ENCODE measurements around the gene CIC. TPM values are rescaled to one million over a fixed set of nuclear protein-coding genes. Genes with fewer than 3 reads are reported as not detected.

The CIC gene
- total RNA-seq, 1 experiment from 2014 or later = 67.9 TPM

DNA sequence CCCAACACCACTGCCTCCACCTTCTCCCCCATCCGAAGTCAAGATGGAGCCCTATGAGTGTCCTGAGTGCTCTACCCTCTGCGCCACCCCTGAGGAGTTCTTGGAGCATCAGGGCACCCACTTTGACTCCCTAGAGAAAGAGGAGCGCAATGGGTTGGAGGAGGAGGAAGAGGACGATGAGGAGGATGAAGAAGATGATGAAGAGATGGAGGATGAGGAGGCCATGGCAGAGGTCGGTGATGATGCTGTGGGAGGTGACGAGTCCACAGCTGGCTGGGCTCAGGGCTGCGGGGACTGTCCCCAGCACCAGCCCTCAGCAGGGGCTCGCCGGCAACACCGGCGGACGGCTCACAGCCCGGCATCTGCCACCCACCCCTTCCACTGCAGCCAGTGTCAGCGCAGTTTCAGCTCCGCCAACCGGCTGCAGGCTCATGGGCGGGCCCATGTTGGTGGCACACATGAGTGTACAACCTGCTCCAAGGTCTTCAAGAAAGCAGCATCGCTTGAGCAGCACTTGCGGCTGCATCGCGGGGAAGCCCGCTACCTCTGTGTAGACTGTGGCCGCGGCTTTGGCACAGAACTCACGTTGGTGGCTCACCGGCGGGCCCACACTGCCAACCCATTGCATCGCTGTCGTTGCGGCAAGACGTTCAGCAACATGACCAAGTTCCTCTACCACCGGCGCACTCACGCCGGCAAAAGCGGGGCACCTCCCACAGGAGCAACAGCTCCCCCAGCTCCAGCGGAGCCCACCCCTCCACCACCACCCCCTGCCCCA lies 43.9 kb upstream of the CIC start:
- no peaks in the 10 kb centered on the region for H3K9me3 Mint-ChIP-seq (ENCODE audit: unreplicated experiment)
- no peaks in the 10 kb centered on the region for H3K27me3 Mint-ChIP-seq (ENCODE audit: insufficient read depth, unreplicated experiment)
- ChIA-PET POLR2A (interaction anchor here (1.0 kb wide), 1 partner anchor 10 kb away, joined by 3 read pairs; no protein-coding TSS in a partner anchor), CTCF (interaction anchor here (0.6 to 1.3 kb wide), 5 partner anchors 10 to 117 kb away, joined by 3 read pairs; no protein-coding TSS in a partner anchor)
- TF ChIP-seq, protein P1, sequence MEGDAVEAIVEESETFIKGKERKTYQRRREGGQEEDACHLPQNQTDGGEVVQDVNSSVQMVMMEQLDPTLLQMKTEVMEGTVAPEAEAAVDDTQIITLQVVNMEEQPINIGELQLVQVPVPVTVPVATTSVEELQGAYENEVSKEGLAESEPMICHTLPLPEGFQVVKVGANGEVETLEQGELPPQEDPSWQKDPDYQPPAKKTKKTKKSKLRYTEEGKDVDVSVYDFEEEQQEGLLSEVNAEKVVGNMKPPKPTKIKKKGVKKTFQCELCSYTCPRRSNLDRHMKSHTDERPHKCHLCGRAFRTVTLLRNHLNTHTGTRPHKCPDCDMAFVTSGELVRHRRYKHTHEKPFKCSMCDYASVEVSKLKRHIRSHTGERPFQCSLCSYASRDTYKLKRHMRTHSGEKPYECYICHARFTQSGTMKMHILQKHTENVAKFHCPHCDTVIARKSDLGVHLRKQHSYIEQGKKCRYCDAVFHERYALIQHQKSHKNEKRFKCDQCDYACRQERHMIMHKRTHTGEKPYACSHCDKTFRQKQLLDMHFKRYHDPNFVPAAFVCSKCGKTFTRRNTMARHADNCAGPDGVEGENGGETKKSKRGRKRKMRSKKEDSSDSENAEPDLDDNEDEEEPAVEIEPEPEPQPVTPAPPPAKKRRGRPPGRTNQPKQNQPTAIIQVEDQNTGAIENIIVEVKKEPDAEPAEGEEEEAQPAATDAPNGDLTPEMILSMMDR (IDR thresholded peaks at IDR 0.05; ENCODE audit: unreplicated experiment) = no peak
- no peak for DNase-seq (ENCODE audit: unreplicated experiment)
- H3K27ac Mint-ChIP-seq (ENCODE audit: low read depth, unreplicated experiment) = no peak overlapping the region
- BruUV-seq (replicated peaks) = no TSS peak
- peaks cover 64% of the 10 kb centered on the region for H3K36me3 Mint-ChIP-seq (ENCODE audit: insufficient read depth, unreplicated experiment)
- intact Hi-C loops (cut with micrococcal nuclease) = no loop called here
- H3K4me1 Mint-ChIP-seq (ENCODE audit: insufficient read depth, unreplicated experiment) = peaks cover 8% of the 10 kb centered on the region
- no peak overlapping the region for H3K4me3 Mint-ChIP-seq (ENCODE audit: unreplicated experiment)

DNA sequence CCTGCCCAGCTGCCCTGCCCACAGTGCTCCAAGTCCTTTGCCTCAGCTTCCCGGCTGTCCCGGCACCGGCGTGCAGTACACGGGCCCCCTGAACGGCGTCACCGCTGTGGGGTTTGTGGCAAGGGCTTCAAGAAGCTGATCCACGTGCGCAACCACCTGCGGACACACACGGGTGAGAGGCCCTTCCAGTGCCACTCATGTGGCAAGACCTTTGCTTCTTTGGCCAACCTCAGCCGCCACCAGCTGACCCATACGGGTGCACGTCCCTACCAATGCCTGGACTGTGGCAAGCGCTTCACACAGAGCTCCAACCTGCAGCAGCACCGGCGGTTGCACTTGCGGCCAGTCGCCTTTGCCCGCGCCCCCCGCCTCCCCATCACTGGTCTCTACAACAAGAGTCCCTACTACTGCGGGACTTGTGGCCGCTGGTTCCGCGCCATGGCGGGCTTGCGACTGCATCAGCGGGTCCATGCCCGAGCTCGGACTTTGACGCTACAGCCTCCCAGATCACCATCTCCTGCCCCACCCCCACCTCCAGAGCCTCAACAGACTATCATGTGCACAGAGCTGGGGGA lies 43.2 kb upstream of the CIC start:
- Mint-ChIP-seq H3K27me3 (ENCODE audit: insufficient read depth, unreplicated experiment) (no peaks in the 10 kb centered on the region), H3K9me3 (ENCODE audit: unreplicated experiment) (no peaks in the 10 kb centered on the region), H3K36me3 (ENCODE audit: insufficient read depth, unreplicated experiment) (peaks cover 66% of the 10 kb centered on the region), H3K27ac (ENCODE audit: low read depth, unreplicated experiment) (no peak overlapping the region), H3K4me1 (ENCODE audit: insufficient read depth, unreplicated experiment) (peaks cover 8% of the 10 kb centered on the region), H3K4me3 (ENCODE audit: unreplicated experiment) (no peak overlapping the region)
- DNase-seq (ENCODE audit: unreplicated experiment) = no peak
- intact Hi-C loops (cut with micrococcal nuclease) = no loop called here
- ChIA-PET POLR2A (interaction anchor here (1.0 kb wide), 2 partner anchors 9 to 45 kb away, joined by 3 read pairs; no protein-coding TSS in a partner anchor), CTCF (interaction anchor here (0.6 to 1.3 kb wide), 4 partner anchors 10 to 78 kb away, joined by 3 read pairs; no protein-coding TSS in a partner anchor)
- BruUV-seq (replicated peaks) = no TSS peak
- TF ChIP-seq, protein P1 (IDR thresholded peaks at IDR 0.05; ENCODE audit: unreplicated experiment) = no peak

DNA sequence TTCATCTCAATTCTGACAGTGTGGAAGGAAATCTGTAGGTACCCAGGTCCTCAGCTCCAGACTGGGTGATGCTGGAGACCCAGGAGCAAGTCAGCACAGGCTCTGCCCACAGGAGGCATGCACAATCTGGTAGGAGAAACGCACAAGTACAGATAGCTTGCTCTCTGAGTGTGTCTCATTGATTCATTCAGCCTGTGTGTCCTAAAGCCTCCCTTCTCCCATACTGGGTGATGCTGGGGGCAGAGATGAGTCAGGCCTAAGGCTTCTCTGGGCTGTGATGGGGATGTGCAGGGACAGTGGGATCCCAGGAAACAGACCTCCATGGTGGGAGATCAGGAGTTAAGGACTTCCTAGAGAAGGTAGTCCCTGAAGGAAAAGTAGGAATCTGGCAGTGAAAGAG lies 42.2 kb upstream of the CIC start:
- no peak for DNase-seq (ENCODE audit: unreplicated experiment)
- peaks cover 73% of the 10 kb centered on the region for H3K36me3 Mint-ChIP-seq (ENCODE audit: insufficient read depth, unreplicated experiment)

DNA sequence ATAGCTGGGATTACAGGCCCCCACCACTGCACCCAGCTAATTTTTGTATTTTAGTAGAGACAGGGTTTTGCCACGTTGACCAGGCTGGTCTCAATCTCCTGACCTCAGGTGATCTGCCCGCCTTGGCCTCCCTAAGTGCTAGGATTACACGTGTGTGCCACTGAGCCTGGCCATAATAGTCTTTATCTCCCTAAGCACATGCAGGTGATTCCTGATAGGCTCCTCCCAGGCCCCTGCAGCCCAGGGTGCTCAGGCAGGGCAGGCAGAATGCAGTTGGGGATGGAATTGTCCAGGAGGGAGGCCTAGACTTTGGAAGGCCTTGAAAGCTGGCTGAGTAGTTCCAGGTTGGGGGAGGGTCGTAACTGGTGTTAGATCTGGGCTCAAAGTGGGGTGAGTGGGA lies 40.4 kb upstream of the CIC start:
- intact Hi-C loops (cut with micrococcal nuclease) = no loop called here
- H3K4me3 Mint-ChIP-seq (ENCODE audit: unreplicated experiment) = no peak overlapping the region
- BruUV-seq (replicated peaks) = no TSS peak
- H3K4me1 Mint-ChIP-seq (ENCODE audit: insufficient read depth, unreplicated experiment) = no peaks in the 10 kb centered on the region
- peaks cover 77% of the 10 kb centered on the region for H3K36me3 Mint-ChIP-seq (ENCODE audit: insufficient read depth, unreplicated experiment)
- H3K27ac Mint-ChIP-seq (ENCODE audit: low read depth, unreplicated experiment) = peak overlapping the region; percentile 74
- no peaks in the 10 kb centered on the region for H3K27me3 Mint-ChIP-seq (ENCODE audit: insufficient read depth, unreplicated experiment)
- ChIA-PET POLR2A (interaction anchor here (1.2 kb wide), 1 partner anchor 13 kb away, joined by 3 read pairs; the partner anchor contains the start of gene GSK3A), CTCF (interaction anchor here (0.6 to 1.1 kb wide), 4 partner anchors 9 to 1957 kb away, joined by 3 read pairs; no protein-coding TSS in a partner anchor)
- TF ChIP-seq, protein P1 (IDR thresholded peaks at IDR 0.05; ENCODE audit: unreplicated experiment) = no peak
- no peak for DNase-seq (ENCODE audit: unreplicated experiment)
- H3K9me3 Mint-ChIP-seq (ENCODE audit: unreplicated experiment) = no peaks in the 10 kb centered on the region

More for the DNA sequence above, 42.2 kb upstream of the CIC start:
- H3K27me3 Mint-ChIP-seq (ENCODE audit: insufficient read depth, unreplicated experiment) = no peaks in the 10 kb centered on the region
- ChIA-PET POLR2A (interaction anchor here (1.0 kb wide), 1 partner anchor 44 kb away, joined by 3 read pairs; no protein-coding TSS in a partner anchor), CTCF (no interaction called here)
- BruUV-seq (replicated peaks) = no TSS peak
- no peaks in the 10 kb centered on the region for H3K9me3 Mint-ChIP-seq (ENCODE audit: unreplicated experiment)
- H3K27ac Mint-ChIP-seq (ENCODE audit: low read depth, unreplicated experiment) = no peak overlapping the region
- TF ChIP-seq, protein P1 (IDR thresholded peaks at IDR 0.05; ENCODE audit: unreplicated experiment) = no peak
- no peak overlapping the region for H3K4me3 Mint-ChIP-seq (ENCODE audit: unreplicated experiment)
- H3K4me1 Mint-ChIP-seq (ENCODE audit: insufficient read depth, unreplicated experiment) = peaks cover 8% of the 10 kb centered on the region
- intact Hi-C loops (cut with micrococcal nuclease) = no loop called here
